HL-60 (cell line): ENCODE measurements around the gene NLRC5.
A peak's percentile ranks its signal among the peaks of the same experiment; 100 is the strongest.

ENCODE experiments used
- DNase-seq, 2 experiments: peaks; one replicate each; pipeline ENCODE4 v3.0.0-alpha.2; 2010 to 2020; ENCODE audit warnings: low read depth in 1 of 2, low spot score in 1 of 2
- H3K27ac ChIP-seq: fragments of 250-450 bp; sonication (Bioruptor Pico); replicated peaks from 2 replicates; pipeline ENCODE4 v1.5.1; 2020; ENCODE audit warnings: mild to moderate bottlenecking, moderate library complexity
- H3K27me3 ChIP-seq: fragments of 250-450 bp; sonication (Bioruptor Pico); 2 replicates; pipeline ENCODE4 v1.5.1; 2021; ENCODE audit warnings: mild to moderate bottlenecking, moderate library complexity; ENCODE audit not compliant: insufficient read depth, poor library complexity, severe bottlenecking
- H3K4me3 ChIP-seq: replicated peaks from 2 replicates; pipeline ENCODE4 v1.5.1; 2011; ENCODE audit warnings: mild to moderate bottlenecking, control low read depth, low read length; ENCODE audit not compliant: insufficient read depth
- GABPA ChIP-seq: IDR thresholded peaks from 2 replicates; pipeline ENCODE4 v1.6.1; 2012; ENCODE audit warnings: low read depth
- POLR2AphosphoS5 ChIP-seq: IDR thresholded peaks from 2 replicates; pipeline ENCODE4 v1.6.1; 2012; ENCODE audit warnings: low read depth
- SPI1 ChIP-seq: IDR thresholded peaks from 2 replicates; pipeline ENCODE4 v1.6.1; 2012; ENCODE audit warnings: low read depth, mild to moderate bottlenecking, borderline replicate concordance
- TF ChIP-seq, protein P1 (sequence below): IDR thresholded peaks from one replicate; pipeline ENCODE4 v1.5.1; 2011; ENCODE audit warnings: low read length, control low read depth, inconsistent platforms; ENCODE audit not compliant: insufficient read depth
- TF ChIP-seq, protein P2 (sequence below): IDR thresholded peaks from 2 replicates; pipeline ENCODE4 v1.6.1; 2012; ENCODE audit warnings: low read depth; ENCODE audit not compliant: insufficient replicate concordance

NLRC5 gene

DNA sequence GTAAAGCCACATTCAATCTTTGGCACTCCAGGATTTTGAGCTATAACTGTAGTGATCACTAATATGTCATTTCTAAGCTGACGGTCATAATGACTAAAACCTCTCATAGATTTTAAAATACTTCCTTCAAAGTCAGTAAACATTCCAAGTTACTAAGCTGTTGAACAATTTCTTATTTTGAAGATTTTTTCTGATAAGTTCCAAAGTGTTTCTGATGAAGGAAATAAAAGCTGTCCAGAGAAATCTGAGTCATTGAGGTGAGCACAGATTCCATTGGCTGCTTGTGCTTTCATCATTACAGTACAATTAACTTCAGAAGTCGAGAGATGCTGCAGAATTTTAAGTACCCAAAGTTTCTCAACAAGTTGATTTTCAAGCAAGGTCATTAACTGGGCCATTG lies 23.9 kb downstream of the NLRC5 start:
- no peak for DNase-seq
- Histone ChIP-seq H3K4me3 (no peak overlapping the region), H3K27me3 (no peaks in the 10 kb centered on the region), H3K27ac (no peak overlapping the region)
- TF ChIP-seq, protein P1, sequence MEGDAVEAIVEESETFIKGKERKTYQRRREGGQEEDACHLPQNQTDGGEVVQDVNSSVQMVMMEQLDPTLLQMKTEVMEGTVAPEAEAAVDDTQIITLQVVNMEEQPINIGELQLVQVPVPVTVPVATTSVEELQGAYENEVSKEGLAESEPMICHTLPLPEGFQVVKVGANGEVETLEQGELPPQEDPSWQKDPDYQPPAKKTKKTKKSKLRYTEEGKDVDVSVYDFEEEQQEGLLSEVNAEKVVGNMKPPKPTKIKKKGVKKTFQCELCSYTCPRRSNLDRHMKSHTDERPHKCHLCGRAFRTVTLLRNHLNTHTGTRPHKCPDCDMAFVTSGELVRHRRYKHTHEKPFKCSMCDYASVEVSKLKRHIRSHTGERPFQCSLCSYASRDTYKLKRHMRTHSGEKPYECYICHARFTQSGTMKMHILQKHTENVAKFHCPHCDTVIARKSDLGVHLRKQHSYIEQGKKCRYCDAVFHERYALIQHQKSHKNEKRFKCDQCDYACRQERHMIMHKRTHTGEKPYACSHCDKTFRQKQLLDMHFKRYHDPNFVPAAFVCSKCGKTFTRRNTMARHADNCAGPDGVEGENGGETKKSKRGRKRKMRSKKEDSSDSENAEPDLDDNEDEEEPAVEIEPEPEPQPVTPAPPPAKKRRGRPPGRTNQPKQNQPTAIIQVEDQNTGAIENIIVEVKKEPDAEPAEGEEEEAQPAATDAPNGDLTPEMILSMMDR = no peak
- TF ChIP-seq, protein P2, sequence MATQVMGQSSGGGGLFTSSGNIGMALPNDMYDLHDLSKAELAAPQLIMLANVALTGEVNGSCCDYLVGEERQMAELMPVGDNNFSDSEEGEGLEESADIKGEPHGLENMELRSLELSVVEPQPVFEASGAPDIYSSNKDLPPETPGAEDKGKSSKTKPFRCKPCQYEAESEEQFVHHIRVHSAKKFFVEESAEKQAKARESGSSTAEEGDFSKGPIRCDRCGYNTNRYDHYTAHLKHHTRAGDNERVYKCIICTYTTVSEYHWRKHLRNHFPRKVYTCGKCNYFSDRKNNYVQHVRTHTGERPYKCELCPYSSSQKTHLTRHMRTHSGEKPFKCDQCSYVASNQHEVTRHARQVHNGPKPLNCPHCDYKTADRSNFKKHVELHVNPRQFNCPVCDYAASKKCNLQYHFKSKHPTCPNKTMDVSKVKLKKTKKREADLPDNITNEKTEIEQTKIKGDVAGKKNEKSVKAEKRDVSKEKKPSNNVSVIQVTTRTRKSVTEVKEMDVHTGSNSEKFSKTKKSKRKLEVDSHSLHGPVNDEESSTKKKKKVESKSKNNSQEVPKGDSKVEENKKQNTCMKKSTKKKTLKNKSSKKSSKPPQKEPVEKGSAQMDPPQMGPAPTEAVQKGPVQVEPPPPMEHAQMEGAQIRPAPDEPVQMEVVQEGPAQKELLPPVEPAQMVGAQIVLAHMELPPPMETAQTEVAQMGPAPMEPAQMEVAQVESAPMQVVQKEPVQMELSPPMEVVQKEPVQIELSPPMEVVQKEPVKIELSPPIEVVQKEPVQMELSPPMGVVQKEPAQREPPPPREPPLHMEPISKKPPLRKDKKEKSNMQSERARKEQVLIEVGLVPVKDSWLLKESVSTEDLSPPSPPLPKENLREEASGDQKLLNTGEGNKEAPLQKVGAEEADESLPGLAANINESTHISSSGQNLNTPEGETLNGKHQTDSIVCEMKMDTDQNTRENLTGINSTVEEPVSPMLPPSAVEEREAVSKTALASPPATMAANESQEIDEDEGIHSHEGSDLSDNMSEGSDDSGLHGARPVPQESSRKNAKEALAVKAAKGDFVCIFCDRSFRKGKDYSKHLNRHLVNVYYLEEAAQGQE = no peak
- TF ChIP-seq SPI1 = no peak
- no peak for TF ChIP-seq GABPA
- TF ChIP-seq POLR2AphosphoS5 = no peak

DNA sequence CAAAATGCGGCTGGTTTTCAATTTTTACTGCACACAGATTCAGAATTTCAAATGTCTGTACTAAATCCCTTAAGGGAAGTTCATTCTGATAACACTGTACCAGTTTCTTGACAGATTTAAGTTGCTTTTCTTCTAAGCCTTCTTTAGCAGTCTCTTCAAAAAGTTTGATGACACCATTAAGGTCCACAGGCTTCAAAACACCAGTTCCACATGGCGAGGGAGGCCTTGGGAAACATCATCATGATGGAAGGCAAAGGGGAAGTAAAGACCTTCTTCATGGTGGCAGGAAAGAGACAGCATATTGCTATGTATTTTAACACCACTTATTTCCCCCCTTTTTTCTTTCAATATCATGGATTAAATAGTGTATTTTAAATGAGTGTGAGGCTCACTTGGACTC lies 24.5 kb downstream of the NLRC5 start:
- TF ChIP-seq, protein P1 = no peak
- TF ChIP-seq POLR2AphosphoS5 (no peak), SPI1 (no peak), GABPA (no peak)
- TF ChIP-seq, protein P2 = no peak
- H3K4me3 ChIP-seq = no peak overlapping the region
- peak in 1 of 2 experiments; percentile 66 for DNase-seq
- no peak overlapping the region for H3K27ac ChIP-seq
- no peaks in the 10 kb centered on the region for H3K27me3 ChIP-seq

GRCh38 chr16:57016301-57016700 lies 26.9 kb downstream of the NLRC5 start:
- H3K27ac ChIP-seq = no peak overlapping the region
- no peak overlapping the region for H3K4me3 ChIP-seq
- H3K27me3 ChIP-seq = no peaks in the 10 kb centered on the region
- TF ChIP-seq, protein P2 = no peak
- TF ChIP-seq POLR2AphosphoS5 (no peak), GABPA (no peak), SPI1 (no peak)
- TF ChIP-seq, protein P1 = no peak
- no peak for DNase-seq
